ENCODE data around the gene MAGEB1. TPM values are rescaled to one million over a fixed set of nuclear protein-coding genes. Genes with fewer than 3 reads are reported as not detected.

The MAGEB1 gene
- total RNA-seq, 1 experiment from 2014 or later: not detected

GRCh38 chrX:30296408-30297254 is 49.7 kb downstream of the MAGEB1 start:
- DNase-seq (ENCODE audit: low read depth): no peak

DNA sequence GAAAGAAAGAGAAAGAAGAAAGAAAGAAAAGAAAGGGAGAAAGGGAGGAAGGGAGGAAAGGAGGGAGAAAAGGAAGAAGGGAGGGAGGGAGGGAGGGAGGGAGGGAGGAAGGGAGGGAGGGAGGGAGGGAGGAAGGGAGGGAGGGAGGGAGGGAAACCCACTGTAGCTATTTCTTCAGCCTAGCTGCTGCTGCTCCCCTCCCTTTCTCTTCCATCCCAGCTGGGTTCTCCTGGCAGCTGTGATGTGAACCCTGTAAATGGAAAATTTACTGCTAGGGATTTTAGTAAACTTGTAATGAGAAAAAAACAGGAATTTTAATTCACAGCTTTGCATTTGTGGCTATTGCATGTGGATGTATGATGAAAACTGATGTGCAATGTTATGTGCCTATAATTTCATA is 54.3 kb downstream of the MAGEB1 start:
- DNase-seq (ENCODE audit: low read depth): no peak

Other genes with a start within 250 kb of the MAGEB1 start
- gene MAGEB2, start 31.6 kb upstream of the MAGEB1 start, total RNA-seq (2014; rRNA removed): not detected in 2 replicates
- gene MAGEB3, start 16.5 kb upstream of the MAGEB1 start, total RNA-seq (2014; rRNA removed): not detected in 2 replicates
- not detected in 2 replicates for gene MAGEB4, start 5.1 kb upstream of the MAGEB1 start, total RNA-seq (2014; rRNA removed)
- not detected in 2 replicates for gene NR0B1, start 62.2 kb downstream of the MAGEB1 start, total RNA-seq (2014; rRNA removed)